CD8-positive, alpha-beta memory T cell (primary cell): ENCODE data around the gene ACTL6A. TPM values are rescaled to one million over a fixed set of nuclear protein-coding genes. Genes with fewer than 3 reads are reported as not detected.
A peak's percentile ranks its signal among the peaks of the same experiment; 100 is the strongest.

ENCODE experiments used
- CTCF ChIA-PET: fragments of 350-600 bp; sonication (Branson Sonifier 250); formaldehyde crosslinking; loops from one replicate; lab custom pipeline; 2021; ENCODE audit warnings: antibody characterized with exemption; lab: Charles Lee
- POLR2A ChIA-PET: fragments of 350-600 bp; sonication (Branson Sonifier 250); formaldehyde crosslinking; loops from one replicate; lab custom pipeline; 2021; ENCODE audit warnings: antibody characterized with exemption; lab: Charles Lee
- DNase-seq, 5 donors: peaks; one replicate each; pipeline versions ENCODE4 v3.0.0 to v3.0.0-alpha.2; 2020 to 2022; ENCODE audit warnings: mixed read lengths in 1 of 5
- H3K27ac ChIP-seq: one replicate; pipeline ENCODE4 v1.7.0; 2013; ENCODE audit warnings: low read depth, mild to moderate bottlenecking, low read length, moderate library complexity
- H3K27me3 ChIP-seq: 2 replicates; pipeline ENCODE4 v1.7.0; 2013; ENCODE audit warnings: low read length, mild to moderate bottlenecking; ENCODE audit not compliant: insufficient read depth, poor library complexity, severe bottlenecking
- H3K36me3 ChIP-seq: 2 replicates; pipeline ENCODE4 v1.7.0; 2013; ENCODE audit warnings: mild to moderate bottlenecking, low read length, moderate library complexity; ENCODE audit not compliant: insufficient read depth
- H3K4me1 ChIP-seq: 2 replicates; pipeline ENCODE4 v1.7.0; 2013; ENCODE audit warnings: mild to moderate bottlenecking, low read length, moderate library complexity; ENCODE audit not compliant: insufficient read depth
- H3K4me3 ChIP-seq: 2 replicates; pipeline ENCODE4 v1.7.0; 2013; ENCODE audit warnings: mild to moderate bottlenecking, low read length
- H3K9me3 ChIP-seq: 2 replicates; pipeline ENCODE4 v1.7.0; 2013; ENCODE audit warnings: mild to moderate bottlenecking, low read length
- H3K27ac Mint-ChIP-seq, 8 donors: one replicate each; pipeline ENCODE4 v1.8.0; 2020 to 2021; ENCODE audit warnings: mixed read lengths in 8 of 8, mild to moderate bottlenecking in 6 of 8, inconsistent platforms in 3 of 8, moderate library complexity in 3 of 8
- H3K27me3 Mint-ChIP-seq, 2 donors: one replicate each; pipeline ENCODE4 v1.8.0; 2020 to 2021; ENCODE audit warnings: mixed read lengths in 2 of 2, mild to moderate bottlenecking in 1 of 2, moderate library complexity in 1 of 2
- H3K36me3 Mint-ChIP-seq, 3 donors: one replicate each; pipeline ENCODE4 v1.8.0; 2020 to 2021; ENCODE audit warnings: mixed read lengths in 3 of 3, inconsistent platforms in 1 of 3, mild to moderate bottlenecking in 1 of 3
- H3K4me1 Mint-ChIP-seq, 3 donors: one replicate each; pipeline ENCODE4 v1.8.0; 2020 to 2021; ENCODE audit warnings: mixed read lengths in 3 of 3, inconsistent platforms in 1 of 3, mild to moderate bottlenecking in 1 of 3
- H3K4me3 Mint-ChIP-seq, 7 donors: one replicate each; pipeline ENCODE4 v1.8.0; 2020 to 2021; ENCODE audit warnings: mixed read lengths in 7 of 7, mild to moderate bottlenecking in 6 of 7, moderate library complexity in 4 of 7, inconsistent platforms in 2 of 7
- H3K9me3 Mint-ChIP-seq, 5 donors: one replicate each; pipeline ENCODE4 v1.8.0; 2020 to 2022; ENCODE audit warnings: mixed read lengths in 5 of 5, mild to moderate bottlenecking in 3 of 5, moderate library complexity in 2 of 5, inconsistent platforms in 1 of 5
- polyA plus RNA-seq: library from polyadenylated mRNA; unstranded; fragments of 300-500 nt; fragmentation: Illumina TruSeq; gene quantifications from one replicate; pipeline ENCODE4 v1.2.3, GENCODE V29; 2021
- total RNA-seq, 2 experiments: library from RNA; stranded (reverse); gene quantifications; one replicate each; pipeline ENCODE4 v1.2.3, GENCODE V29; 2021

ACTL6A gene
- total and polyA plus RNA-seq, 3 experiments from 2014 or later, result 46.8 to 107 (median 96.9) TPM

GRCh38 chr3:179603321-179603720, 40.6 kb downstream of the ACTL6A start:
- POLR2A ChIA-PET, result no interaction called here
- H3K4me3 ChIP-seq, result no peak overlapping the region
- peaks cover 12% of the 10 kb centered on the region for H3K36me3 ChIP-seq
- CTCF ChIA-PET, result interaction anchor here (1.1 to 1.5 kb wide), 2 partner anchors 41 to 456 kb away, joined by 3 to 4 read pairs; partner anchors contain the start of gene ACTL6A
- DNase-seq, result no peak
- H3K27me3 Mint-ChIP-seq, result peaks cover 0 to 3% of the 10 kb centered on the region in 2 donors
- peaks cover 4 to 54% (median 4%) of the 10 kb centered on the region in 3 donors for H3K36me3 Mint-ChIP-seq
- H3K4me3 Mint-ChIP-seq, result peak overlapping the region; percentile 98 to 100 (median 99)
- H3K9me3 Mint-ChIP-seq, result no peaks in the 10 kb centered on the region
- no peaks in the 10 kb centered on the region for H3K9me3 ChIP-seq
- peaks cover 20% of the 10 kb centered on the region for H3K4me1 ChIP-seq
- H3K27ac Mint-ChIP-seq, result peak overlapping the region in 6 of 8 donors; percentile 23 to 99 (median 98)
- no peak overlapping the region for H3K27ac ChIP-seq
- no peaks in the 10 kb centered on the region for H3K27me3 ChIP-seq
- H3K4me1 Mint-ChIP-seq, result peaks cover 35 to 65% (median 37%) of the 10 kb centered on the region in 3 donors

GRCh38 chr3:179603831-179604230, 41.1 kb downstream of the ACTL6A start:
- no peak for DNase-seq
- Mint-ChIP-seq H3K27me3 (peaks cover 0 to 3% of the 10 kb centered on the region in 2 donors), H3K4me3 (peak overlapping the region; percentile 98 to 100 (median 99)), H3K36me3 (peaks cover 4 to 49% (median 4%) of the 10 kb centered on the region in 3 donors), H3K9me3 (no peaks in the 10 kb centered on the region), H3K27ac (peak overlapping the region; percentile 98 to 100 (median 99)), H3K4me1 (peaks cover 38 to 68% (median 40%) of the 10 kb centered on the region in 3 donors)
- H3K4me1 ChIP-seq, result peaks cover 20% of the 10 kb centered on the region
- peak overlapping the region; percentile 91 for H3K27ac ChIP-seq
- H3K4me3 ChIP-seq, result peak overlapping the region; percentile 82
- no peaks in the 10 kb centered on the region for H3K9me3 ChIP-seq
- peaks cover 7% of the 10 kb centered on the region for H3K36me3 ChIP-seq
- POLR2A ChIA-PET, result no interaction called here
- CTCF ChIA-PET, result interaction anchor here (1.1 to 1.5 kb wide), 2 partner anchors 41 to 456 kb away, joined by 3 to 4 read pairs; partner anchors contain the start of gene ACTL6A
- H3K27me3 ChIP-seq, result no peaks in the 10 kb centered on the region

DNA sequence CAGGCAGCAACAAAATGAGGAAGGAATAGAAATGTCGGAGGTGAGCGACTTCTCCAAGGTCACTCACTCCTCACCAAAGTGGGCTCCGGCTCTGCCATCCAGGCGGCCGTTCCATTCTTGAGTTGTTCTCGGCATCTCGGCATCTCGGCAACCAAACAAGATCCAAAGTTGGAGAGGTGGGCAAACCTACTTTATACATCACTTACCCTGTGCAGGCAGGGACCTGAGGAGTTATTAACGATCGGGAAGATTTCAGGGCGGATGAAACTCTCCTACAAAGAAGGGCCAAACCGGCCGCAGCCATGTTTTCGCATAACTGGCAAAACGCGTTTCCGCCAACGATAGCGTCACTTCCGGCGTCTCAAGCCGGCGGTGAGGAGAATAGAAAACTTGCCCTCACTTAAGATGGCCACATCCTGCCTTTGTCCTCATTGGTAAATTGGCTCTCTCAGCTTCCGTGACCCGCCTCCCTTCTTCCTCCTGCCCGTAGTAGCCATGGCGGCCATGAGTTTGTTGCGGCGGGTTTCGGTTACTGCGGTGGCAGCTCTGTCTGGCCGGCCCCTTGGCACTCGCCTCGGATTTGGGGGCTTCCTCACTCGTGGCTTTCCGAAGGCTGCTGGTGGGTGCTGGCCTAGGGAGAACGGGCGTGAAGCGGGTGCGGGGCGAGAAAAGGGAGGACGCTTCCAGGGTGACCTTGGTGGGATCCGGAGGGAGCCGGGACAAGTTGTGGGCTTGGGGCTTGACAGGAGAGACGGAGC, 41.8 kb downstream of the ACTL6A start, which contains the start of the genes MRPL47 and NDUFB5:
MRPL47 (minus strand) TSS at position 318 of the 758 bp plus-strand sequence; CDS start at position 304, 14 bp downstream.
NDUFB5 (plus strand) TSS at position 474 of the 758 bp plus-strand sequence; CDS start at position 496, 22 bp downstream.
- DNase-seq, result peak; percentile 85 to 95 (median 92)
- POLR2A ChIA-PET, result interaction anchor here (0.5 to 1.3 kb wide), 6 partner anchors 19 to 533 kb away, joined by 3 to 9 read pairs (median 6); partner anchors contain the start of genes ACTL6A, PIK3CA, USP13 and ZMAT3
- CTCF ChIA-PET, result interaction anchor here (1.1 to 1.4 kb wide), 3 partner anchors 33 to 457 kb away, joined by 3 to 6 read pairs (median 4); no protein-coding TSS in a partner anchor
- Histone ChIP-seq H3K27ac (peak within 1 kb of the TSS; percentile 91), H3K4me1 (peaks cover 27% of the 10 kb centered on the region), H3K36me3 (peaks cover 7% of the 10 kb centered on the region), H3K9me3 (no peaks in the 10 kb centered on the region), H3K4me3 (peak within 1 kb of the TSS; percentile 82), H3K27me3 (no peaks in the 10 kb centered on the region)
- peaks cover 2 to 48% (median 2%) of the 10 kb centered on the region in 3 donors for H3K36me3 Mint-ChIP-seq
- peaks cover 0 to 3% of the 10 kb centered on the region in 2 donors for H3K27me3 Mint-ChIP-seq
- H3K9me3 Mint-ChIP-seq, result no peaks in the 10 kb centered on the region
- peak within 1 kb of the TSS; percentile 98 to 100 (median 99) for H3K4me3 Mint-ChIP-seq
- peaks cover 43 to 71% (median 46%) of the 10 kb centered on the region in 3 donors for H3K4me1 Mint-ChIP-seq
- H3K27ac Mint-ChIP-seq, result peak within 1 kb of the TSS; percentile 98 to 100 (median 99)

DNA sequence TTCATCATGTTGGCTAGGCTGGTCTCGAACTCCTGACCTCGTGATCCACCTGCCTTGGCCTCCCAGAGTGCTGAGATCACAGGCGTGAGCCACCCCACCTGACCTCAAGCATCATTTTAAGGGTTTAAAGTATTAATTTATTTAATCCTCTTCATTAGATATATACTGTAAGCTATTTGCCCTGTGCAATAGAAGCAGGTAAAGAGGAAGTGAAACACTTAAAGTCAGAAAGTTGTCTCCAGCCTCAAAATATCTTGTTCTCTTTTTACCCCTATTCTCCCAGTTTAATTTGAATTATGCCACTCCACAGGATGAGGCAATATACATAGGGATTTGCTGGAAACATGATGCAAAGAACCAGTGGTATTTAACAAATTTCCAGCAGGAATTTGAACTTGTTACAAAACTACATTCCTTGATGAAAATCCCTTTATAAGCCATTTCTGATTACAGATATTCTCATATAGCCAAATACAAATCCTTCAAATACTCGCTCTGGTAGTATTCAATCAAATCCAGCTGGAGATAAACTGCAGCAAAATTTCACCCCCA, 43.9 kb downstream of the ACTL6A start:
- no peak overlapping the region for H3K27ac ChIP-seq
- POLR2A ChIA-PET, result no interaction called here
- H3K4me3 ChIP-seq, result no peak overlapping the region
- H3K4me1 Mint-ChIP-seq, result peaks cover 48 to 66% (median 57%) of the 10 kb centered on the region in 3 donors
- H3K4me3 Mint-ChIP-seq, result peak overlapping the region in 5 of 7 donors; percentile 16 to 77 (median 30)
- H3K36me3 ChIP-seq, result no peaks in the 10 kb centered on the region
- peak overlapping the region in 6 of 8 donors; percentile 6 to 88 (median 54) for H3K27ac Mint-ChIP-seq
- no peaks in the 10 kb centered on the region for H3K27me3 ChIP-seq
- H3K4me1 ChIP-seq, result peaks cover 28% of the 10 kb centered on the region
- peaks cover 4 to 36% (median 5%) of the 10 kb centered on the region in 3 donors for H3K36me3 Mint-ChIP-seq
- no peaks in the 10 kb centered on the region for H3K9me3 ChIP-seq
- no peak for DNase-seq
- CTCF ChIA-PET, result interaction anchor here (1.1 kb wide), 1 partner anchor 16 kb away, joined by 3 read pairs; no protein-coding TSS in a partner anchor
- peaks cover 0 to 3% of the 10 kb centered on the region in 2 donors for H3K27me3 Mint-ChIP-seq
- H3K9me3 Mint-ChIP-seq, result no peaks in the 10 kb centered on the region

DNA sequence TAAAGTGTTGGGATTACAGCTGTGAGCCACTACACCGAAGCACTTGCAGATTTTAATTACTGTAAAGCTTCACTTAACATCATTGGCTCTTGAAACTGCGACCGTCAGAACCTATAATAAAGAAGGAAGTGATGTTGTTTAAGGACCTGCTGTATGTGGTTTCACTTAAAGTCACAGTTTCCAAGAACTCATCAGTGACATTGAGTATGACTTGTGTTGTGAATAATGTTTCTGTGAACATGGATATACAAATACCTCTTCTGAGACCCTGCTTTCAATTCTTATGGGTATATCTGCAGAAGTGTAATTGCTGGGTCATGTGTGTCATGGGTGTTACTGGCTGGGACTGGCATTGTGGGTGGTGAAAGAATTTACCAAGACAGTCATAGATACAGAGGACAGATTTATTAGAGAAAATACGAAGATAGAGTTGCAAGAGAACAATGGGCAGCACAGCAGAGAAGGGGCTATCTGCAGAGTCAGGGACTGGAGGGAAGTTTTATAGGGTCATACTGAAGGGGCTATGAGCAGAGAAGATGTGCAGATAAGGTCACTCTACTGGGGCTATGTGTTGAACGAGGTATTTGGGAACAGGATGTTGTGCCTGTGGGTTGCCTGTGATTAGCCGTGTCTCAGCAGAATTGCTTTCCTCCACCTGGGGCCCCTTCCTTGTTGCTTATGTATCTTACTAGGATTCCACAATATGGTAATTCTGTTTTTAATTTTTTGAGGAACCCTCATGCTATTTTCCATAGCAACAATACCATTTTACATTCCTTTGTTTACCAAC, 46.4 kb downstream of the ACTL6A start:
- Mint-ChIP-seq H3K36me3 (peaks cover 5 to 38% (median 6%) of the 10 kb centered on the region in 3 donors), H3K27me3 (peaks cover 0 to 3% of the 10 kb centered on the region in 2 donors), H3K27ac (peak overlapping the region; percentile 35 to 84 (median 68)), H3K4me1 (peaks cover 41 to 61% (median 52%) of the 10 kb centered on the region in 3 donors), H3K9me3 (no peaks in the 10 kb centered on the region), H3K4me3 (peak overlapping the region; percentile 5 to 41 (median 27))
- no peaks in the 10 kb centered on the region for H3K27me3 ChIP-seq
- no peak for DNase-seq
- POLR2A ChIA-PET, result no interaction called here
- no peaks in the 10 kb centered on the region for H3K36me3 ChIP-seq
- H3K4me1 ChIP-seq, result peaks cover 17% of the 10 kb centered on the region
- H3K9me3 ChIP-seq, result no peaks in the 10 kb centered on the region
- H3K4me3 ChIP-seq, result no peak overlapping the region
- no peak overlapping the region for H3K27ac ChIP-seq
- CTCF ChIA-PET, result no interaction called here

DNA sequence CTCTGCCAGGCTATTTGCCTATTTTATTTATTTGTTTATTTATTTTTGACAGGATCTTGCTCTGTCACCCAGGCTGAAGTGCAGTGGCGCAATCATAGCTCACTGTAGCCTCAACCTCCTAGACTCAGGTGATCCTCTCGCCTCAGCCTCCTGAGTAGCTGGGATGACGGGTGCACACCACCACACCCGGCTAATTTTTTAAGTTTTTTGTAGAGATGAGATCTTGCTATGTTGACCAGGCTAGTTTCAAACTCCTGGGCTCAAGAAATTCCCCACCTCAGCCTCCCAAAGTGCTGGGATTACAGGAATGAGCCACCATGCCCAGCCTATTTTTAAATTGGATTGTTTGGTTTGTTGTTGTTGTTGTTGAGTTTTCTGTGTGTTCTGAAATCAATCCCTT, 47.3 kb downstream of the ACTL6A start:
- ChIA-PET CTCF (no interaction called here), POLR2A (no interaction called here)
- H3K27ac ChIP-seq, result no peak overlapping the region
- H3K4me1 Mint-ChIP-seq, result peaks cover 32 to 52% (median 43%) of the 10 kb centered on the region in 3 donors
- H3K27me3 Mint-ChIP-seq, result no peaks in the 10 kb centered on the region
- H3K27ac Mint-ChIP-seq, result peak overlapping the region in 1 of 8 donors; percentile 76
- no peak overlapping the region for H3K4me3 ChIP-seq
- no peaks in the 10 kb centered on the region for H3K27me3 ChIP-seq
- H3K36me3 ChIP-seq, result no peaks in the 10 kb centered on the region
- no peaks in the 10 kb centered on the region for H3K9me3 Mint-ChIP-seq
- H3K4me3 Mint-ChIP-seq, result no peak overlapping the region
- no peak for DNase-seq
- peaks cover 16% of the 10 kb centered on the region for H3K4me1 ChIP-seq
- no peaks in the 10 kb centered on the region for H3K9me3 ChIP-seq
- H3K36me3 Mint-ChIP-seq, result peaks cover 5 to 30% (median 6%) of the 10 kb centered on the region in 3 donors

- ChIA-PET POLR2A (no interaction called here), CTCF (no interaction called here)
- Mint-ChIP-seq H3K9me3 (no peaks in the 10 kb centered on the region), H3K4me3 (no peak overlapping the region), H3K4me1 (peaks cover 15 to 25% (median 24%) of the 10 kb centered on the region in 3 donors), H3K27ac (no peak overlapping the region), H3K27me3 (no peaks in the 10 kb centered on the region), H3K36me3 (peaks cover 5 to 42% (median 6%) of the 10 kb centered on the region in 3 donors)
- Histone ChIP-seq H3K27me3 (no peaks in the 10 kb centered on the region), H3K27ac (no peak overlapping the region), H3K4me1 (peaks cover 8% of the 10 kb centered on the region), H3K4me3 (no peak overlapping the region), H3K9me3 (no peaks in the 10 kb centered on the region), H3K36me3 (no peaks in the 10 kb centered on the region)
- DNase-seq, result no peak
Observed at GRCh38 chr3:179613807-179614206, 51.1 kb downstream of the ACTL6A start.
